Measurements from ENCODE around the gene CLDN24. TPM values are rescaled to one million over a fixed set of nuclear protein-coding genes. Genes with fewer than 3 reads are reported as not detected.
"Not testable (repeated sequence)": the region's sequence is repeated elsewhere in the genome, so short reads cannot be mapped to it uniquely, and the experiment has no call there.

CLDN24 gene
- total RNA-seq, 1 donor from 2014 or later, result not detected

DNA sequence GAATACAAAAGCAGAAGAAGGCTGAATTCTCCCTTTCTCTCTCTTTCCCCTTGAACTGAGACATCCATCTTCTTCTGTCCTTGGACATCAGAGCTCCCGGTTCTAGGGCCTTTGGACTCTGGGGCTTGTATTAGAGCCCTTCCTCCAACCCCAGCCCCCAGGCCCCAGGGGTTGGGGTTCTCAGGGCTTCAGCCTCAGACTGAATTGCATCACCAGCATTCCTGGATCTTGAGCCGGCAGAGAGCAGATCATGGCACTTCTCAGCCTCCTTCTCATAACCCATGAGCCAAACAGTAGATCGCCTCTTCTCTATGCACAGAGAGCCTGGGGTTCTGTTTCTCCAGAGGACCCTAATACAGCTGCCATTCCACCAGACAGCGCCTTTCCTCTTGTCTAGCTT is 25.3 kb upstream of the CLDN24 start:
- no peak for DNase-seq (ENCODE audit: low read depth)

DNA sequence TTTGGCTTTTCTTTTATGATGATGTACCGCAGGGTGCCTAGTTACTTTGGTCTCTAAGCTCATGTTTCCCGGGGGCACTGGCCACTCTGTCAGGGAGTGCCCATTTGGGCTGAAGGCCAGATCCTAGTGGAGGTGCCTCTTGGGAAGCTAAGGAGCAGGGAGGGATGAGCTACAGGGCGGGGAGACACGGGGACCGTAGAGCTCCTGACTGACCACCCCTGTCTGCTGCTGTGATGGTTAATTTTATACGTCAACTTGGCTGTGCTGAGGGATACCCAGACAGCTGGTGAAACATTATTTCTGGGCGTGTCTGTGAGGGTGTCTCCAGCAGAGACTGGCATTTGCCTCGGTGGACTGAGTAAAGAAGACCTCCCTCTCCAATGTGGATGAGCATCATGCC is 24.9 kb upstream of the CLDN24 start:
- no peak for DNase-seq (ENCODE audit: low read depth)

DNA sequence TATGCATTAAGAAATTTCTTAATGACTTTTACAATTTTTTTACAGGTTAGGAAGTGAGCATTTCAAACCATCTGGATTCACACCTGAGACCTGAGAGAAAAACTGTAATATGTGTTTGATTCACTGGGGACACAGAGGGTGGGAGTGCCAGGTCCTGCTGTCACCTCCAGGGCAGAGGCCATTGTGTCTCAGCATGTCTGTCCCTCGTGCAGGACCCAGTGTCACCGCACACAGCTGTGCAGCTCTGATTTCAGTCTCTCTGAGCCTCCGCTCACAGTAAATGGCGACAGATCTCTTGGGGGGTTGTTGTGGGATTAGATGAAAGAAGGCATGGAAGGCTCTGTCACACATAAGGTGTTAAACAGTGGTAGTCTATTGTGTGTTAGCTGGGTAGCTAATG is 23.0 kb upstream of the CLDN24 start:
- no peak for DNase-seq (ENCODE audit: low read depth)

DNA sequence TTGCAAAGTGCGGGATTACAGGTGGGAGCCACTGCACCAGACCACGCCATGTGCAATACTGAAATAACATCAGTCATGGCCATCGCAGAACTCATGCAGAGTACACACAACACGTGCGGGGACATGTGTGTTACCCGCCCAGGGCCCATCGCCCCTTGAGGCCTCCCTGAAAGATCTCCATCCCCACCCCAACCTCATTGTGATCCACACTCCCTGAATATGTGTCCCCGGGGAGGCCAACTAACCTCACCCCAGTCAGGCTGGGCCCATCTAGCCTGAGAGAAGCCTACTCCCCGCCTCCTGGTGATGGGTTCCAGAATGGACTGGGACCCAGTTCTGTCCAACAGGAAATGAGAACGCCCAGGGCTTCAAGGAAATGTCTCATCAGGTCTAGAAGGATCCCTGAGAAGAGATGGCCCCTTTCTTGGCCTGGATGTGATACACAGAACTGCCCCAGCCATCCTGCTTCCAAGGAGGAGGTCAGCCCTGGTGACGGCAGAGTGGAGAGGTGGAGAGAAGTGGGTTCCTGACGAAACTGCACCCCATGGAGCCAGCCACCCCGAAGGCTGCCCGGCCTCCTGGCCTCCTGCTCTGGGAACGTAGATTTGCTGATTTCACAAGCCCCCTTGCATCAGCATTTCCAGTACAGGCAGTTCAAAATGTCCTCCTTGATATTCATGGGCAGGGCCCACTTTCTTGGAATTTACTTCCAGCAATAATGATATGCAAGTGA is 22.5 kb upstream of the CLDN24 start:
- no peak for DNase-seq (ENCODE audit: low read depth)

DNA sequence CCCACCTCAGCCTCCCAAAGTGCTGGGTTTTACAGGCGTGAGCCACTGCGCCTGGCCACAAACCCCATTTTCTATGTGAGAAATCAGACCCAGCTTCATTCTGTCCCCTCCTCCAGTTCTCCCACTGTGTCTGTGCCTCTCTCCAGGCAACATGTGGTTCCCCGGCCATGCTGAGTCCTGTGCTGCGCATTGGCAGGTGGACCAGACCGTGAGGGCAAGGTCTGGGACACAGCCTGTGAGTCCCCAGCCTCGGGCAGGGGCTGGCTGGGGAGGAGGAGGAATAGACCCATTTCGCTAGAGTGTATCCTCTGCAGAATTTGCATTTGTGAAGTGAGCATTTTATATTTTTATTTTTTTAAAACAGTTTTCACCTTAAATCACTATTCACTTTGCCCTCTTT is 21.5 kb upstream of the CLDN24 start:
- no peak for DNase-seq (ENCODE audit: low read depth)

DNA sequence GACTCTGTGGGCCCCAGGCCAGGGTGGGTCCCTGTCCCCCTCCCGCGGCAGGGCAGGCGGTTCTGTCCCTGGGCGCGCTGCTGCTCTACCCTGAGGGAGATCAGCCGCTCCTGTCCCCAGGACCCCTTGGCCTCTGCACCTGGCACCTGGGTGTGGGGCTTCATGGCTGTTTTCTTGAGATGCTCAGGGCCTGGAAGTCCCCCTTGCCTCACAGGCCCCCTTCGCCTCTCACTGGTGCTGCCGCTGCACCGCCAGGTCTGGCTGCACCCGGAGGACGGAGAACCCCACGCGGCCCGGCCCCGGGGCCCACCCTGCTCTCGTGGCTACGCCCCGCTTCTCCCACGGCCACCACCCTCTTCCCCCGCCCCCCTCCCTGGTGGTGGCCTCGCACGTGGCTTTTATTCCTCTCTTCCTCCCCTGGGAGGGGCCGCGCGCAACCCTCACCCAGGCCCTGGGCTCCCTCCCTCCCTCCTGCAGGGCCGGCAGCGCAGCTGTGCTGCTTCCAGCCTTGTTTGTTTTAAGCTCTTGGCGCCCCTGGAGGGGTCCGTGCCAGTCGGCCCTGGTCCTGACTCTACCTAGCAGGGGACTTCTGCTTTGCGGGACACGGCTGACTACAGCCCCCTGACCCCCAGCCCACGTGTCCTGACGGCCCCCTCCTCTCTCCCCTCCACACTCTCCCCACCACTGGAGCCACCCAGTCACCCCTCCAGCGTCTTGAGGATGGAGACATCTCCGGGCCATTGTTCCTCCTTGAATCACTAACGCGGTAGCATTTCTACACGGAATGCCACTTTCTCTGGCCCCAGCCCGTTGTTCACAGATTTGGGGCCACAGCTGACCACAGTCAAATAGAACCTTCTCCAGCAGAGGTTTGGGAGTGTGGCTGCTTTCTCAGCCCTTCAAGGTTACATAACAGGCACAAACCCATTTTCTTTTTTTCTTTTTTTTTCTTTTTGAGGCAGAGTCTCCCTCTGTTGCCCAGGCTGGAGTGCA is 20.6 kb upstream of the CLDN24 start:
- DNase-seq (ENCODE audit: low read depth), result no peak

DNA sequence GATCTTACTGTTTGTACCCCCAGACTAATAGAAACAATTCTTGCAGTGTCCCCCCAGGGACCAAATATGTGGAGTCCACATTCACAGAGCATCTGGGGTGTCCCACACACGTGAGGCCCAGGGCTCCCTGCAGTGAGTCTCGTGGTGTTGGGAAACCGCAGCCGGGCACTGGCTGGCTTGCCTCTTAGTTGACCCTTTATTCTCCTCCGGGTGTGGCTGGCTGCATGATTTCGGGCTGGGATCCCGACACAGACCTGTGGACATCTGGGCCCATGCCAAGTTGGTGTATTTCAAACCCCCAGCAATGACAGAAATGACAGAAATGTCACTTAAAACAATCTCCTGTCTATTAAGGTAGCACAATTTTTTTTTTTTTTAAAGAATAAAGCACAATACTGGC is 15.6 kb upstream of the CLDN24 start:
- DNase-seq (ENCODE audit: low read depth), result no peak

DNA sequence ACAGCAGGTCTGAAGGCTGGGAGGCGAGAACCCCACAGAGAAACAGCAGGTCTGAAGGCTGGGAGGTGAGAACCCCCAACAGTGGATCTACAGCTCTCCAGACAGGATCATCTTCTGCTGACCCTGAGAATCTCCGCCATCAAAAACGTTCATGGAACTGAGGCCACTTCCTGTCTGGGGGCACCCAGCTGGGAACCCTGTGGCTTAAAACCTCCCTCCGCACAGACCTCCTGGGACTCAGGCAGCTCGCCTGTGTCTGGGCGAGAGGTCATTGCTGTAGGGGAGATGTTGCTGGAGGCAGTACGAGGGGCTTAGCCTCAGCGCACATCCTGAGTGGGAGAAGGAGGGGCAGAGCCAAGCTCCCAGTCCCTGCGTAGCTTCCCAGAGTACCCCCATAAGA is 15.1 kb upstream of the CLDN24 start:
- no peak for DNase-seq (ENCODE audit: low read depth)

DNA sequence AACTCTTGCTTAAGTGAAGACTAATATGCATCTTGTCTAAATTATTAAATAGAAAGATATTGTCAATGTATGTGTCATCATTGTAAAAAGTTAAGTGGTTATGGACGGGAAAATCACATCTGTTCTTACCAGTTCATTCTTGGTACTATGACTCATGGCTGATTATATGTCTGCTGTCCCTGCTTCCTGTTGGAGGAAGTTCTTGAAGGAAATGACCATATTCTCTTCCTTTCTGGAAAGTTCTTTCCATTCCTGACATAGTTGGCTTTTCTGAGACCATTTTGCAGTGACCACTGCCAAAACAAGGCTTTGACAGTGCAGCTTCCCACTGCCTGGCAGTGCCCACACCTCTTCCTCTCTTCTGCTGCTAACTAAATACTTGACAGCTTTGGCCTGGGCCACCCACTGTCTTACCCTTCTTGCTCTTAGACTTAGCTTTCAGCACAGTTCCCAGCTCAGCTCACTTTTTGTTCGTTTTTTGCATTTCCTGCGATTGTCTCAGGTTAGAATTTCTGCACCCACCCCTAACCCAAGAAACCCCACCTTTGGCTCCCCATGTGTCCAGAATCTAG is 13.2 kb upstream of the CLDN24 start:
- DNase-seq (ENCODE audit: low read depth), result peak; percentile 81

DNA sequence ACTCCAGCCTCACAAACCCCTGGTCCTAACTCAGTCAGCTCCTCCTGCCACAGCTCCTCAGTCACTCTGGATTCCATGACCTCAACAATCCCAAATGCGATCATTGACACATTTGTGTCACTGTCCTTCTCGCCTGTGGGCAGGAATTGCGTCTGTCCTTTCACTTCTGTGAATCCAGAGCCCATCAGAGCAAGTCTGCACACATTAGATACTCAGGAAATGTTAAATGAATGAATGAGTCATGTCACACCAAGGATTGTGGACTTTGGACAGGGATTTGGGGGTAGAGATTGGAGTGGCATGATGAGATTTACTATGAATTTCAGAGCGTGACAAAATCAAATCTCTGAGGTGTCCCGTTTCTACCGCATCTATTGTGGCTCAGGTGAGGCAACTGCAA is 11.8 kb upstream of the CLDN24 start:
- DNase-seq (ENCODE audit: low read depth), result no peak

DNA sequence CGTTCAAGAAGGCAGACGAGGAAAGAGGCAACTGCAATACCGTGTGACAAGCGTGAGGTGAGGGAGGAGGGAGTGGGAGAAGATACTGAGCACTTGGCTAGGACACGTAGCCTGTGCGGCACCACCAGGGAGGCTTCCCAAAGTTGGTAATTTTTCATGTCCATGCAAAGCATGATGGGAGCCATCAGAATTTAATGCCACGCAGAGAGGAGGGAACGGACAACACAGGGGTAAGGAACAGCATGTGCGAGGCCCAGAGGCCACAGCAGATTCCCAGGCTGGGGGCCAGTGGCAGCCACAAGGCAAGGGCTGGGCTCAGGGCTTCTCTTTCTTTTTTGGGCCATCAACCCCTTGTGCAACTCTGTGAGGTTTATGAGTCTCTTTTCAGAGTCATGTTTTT is 11.0 kb upstream of the CLDN24 start:
- no peak for DNase-seq (ENCODE audit: low read depth)

DNA sequence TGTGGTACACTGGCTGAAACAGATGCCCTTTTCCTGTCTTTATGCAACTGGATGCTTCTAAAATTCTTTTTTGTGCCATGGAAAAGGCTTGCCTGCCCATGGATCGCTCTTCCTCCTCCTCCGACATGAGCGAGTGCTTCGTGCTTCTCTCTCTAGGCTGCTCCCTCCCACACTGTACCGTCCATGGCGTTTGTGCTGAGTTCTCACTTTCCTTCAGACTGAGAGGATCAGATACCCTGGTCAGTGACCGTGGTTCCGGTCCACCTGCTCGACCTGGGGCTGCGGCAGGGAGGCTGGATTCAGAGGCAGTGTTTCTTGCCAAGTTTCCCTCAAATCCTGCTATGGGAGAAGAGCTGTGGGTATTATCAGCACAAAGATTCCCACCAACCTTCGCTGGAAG is 10.2 kb upstream of the CLDN24 start:
- no peak for DNase-seq (ENCODE audit: low read depth)

DNA sequence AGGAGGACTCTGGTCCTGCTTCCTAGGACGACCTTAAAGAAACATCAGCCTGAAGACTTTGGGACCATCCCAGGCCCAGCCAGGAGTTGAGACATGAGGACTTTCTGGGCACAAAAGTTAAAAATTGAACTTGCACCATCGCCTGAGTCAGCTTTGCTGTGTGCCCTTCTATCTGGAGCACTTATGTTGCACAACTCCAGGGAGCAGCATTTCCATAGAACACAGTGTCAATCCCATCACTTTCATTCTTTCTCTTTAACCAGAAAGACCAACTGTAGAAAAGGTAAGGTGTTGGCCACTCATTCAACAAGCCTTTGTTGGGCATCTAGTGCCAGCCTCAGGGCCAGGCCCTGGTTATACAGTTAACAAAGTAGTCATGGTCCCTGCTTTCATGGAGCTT is 8.6 kb upstream of the CLDN24 start:
- no peak for DNase-seq (ENCODE audit: low read depth)

DNA sequence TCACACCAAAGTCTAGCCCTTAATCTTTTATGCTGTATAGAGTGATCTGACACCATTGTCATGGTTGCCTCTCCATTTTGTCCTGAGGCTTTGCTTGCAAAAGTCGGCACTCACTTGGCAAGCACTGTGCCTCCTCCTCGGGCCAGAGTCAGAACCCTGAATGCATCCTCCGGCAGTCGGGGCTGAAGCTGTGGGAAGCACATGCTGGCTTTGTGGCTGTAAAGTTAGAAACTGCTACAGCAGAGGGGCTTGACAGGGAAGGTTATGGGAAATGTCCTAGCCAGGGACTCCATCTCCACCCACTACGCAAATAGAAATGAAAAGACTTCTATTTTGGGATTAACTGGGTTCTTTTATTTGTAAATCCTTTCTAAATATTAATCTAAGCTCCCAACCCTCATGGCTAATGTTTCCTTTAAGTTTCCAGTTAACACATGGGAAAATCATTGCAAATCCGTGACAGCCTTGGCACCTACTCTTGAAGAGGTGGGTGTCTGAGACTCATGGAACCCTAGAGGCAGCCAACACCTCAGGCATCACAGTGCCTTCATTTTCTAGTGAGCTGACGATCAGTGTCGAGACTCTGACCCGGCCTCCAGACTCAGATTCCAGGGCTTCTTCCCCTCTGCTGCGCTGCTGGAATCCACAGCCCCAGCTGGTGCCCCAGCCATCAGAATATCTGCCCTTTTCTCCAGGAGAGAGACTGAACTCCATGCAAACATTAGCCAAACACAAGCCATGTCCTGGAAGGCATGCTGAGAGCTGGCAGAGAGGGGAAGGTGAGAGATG is 7.9 kb upstream of the CLDN24 start:
- DNase-seq (ENCODE audit: low read depth), result no peak

DNA sequence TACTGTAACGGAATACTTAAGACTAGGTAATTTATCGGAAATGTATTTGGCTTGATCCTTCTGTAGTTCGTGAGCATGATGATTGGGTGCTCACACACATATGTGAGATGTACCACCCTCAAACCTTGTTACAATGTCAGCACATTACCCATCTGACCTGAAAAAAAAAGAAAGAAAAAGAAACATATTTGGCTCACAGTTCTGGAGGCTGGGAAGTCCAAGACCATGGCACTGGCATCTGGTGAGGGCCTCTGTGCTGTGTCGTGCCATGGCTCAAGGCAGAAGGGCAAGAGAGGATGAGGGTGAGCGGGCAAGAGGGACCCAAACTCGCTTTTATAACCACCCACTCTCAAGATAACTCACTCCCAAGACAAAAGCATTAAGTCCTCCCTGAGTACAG is 7.0 kb upstream of the CLDN24 start:
- DNase-seq (ENCODE audit: low read depth), result no peak

DNA sequence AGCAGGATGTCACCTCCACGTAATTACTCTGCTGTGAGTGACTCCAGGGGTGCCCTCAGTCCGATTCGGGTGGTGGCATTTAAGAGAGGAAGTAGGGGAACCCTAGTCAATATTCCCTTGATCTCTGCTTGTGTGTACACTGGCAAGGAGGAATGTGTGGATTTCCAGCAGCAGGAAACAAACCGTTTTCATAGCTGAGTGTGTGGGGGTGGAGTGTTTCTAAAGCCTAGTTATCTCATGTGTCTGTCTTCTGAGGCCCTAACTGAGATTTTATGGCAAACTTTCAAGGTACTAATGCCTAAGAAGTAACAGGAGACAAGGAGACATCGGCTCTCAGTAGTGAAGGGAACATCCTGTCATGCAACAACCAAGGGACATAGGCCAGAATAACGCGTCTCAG is 6.6 kb upstream of the CLDN24 start:
- DNase-seq (ENCODE audit: low read depth), result no peak

DNA sequence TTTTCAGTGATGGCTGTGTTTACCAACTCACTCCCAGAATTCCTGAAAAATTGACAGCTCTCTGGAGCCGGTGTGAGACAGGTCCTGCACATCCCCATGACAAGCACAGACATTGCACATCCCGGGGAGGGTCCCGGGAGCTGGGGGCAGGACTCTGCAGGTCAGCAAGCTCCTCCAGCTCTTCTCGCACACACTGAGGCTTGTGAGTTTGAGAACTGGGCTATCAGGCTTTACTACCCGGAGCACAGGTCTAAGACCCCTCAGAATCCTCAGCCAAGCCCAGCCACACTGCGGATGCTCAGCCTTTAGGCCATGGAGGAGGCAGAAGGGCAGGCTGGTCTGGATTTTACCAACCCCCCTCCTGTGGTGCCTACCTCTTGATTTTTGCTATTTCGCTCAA is 5.6 kb upstream of the CLDN24 start:
- DNase-seq (ENCODE audit: low read depth), result no peak

DNA sequence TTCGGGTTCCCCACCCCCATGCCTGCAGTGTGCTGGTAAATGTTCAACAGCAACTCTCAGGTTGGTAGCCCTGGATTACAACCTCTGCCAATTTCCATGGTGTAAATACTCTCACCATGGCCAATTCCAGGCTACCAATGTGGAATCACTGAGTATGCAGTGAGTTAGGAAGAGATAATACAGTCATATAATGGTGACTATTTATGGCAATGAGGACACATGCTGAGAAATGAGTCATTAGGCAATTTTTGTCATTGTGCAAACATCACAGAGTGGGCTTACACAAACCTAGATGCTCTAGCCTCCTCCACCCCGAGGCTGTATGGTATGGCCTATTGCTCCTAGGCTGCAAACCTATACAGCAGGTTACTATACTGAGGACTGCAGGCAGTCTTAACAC is 4.6 kb upstream of the CLDN24 start:
- DNase-seq (ENCODE audit: low read depth), result no peak

DNA sequence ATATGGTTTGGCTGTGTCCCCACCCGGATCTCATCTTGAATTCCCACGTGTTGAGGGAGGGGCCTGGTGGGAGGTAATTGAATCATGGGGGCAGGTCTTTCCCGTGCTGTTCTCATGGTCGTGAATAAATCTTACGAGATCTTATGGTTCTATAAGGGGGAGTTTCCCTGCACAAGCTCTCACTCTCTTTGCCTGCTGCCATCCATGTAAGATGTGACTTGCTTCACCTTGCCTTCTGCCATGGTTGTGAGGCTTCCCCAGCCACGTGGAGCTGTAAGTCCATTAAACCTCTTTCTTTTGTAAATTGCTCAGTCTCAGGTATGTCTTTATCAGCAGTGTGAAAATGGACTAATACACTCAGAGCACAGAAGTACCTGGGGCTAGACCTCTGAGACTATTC is 4.2 kb upstream of the CLDN24 start:
- not testable (repeated sequence) for DNase-seq (ENCODE audit: low read depth)

DNA sequence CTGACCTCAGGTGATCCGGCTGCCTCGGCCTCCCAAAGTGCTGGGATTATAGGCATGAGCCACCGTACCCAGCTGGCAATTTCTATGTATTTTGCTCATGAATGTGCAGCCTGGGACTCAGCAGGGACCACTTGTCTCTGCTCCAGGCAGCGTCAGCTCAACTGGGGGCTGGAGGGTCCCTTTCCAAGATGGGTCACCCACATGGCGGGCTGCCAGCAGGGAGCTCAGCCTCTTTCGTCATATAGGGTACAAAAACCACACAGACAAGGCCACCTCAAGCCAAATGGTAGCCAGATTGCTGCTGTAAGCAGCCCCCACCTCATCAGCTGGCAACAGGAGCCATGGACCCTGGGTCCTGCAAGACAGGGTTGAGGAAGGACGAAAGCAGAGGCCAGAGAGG is 2.4 kb upstream of the CLDN24 start:
- no peak for DNase-seq (ENCODE audit: low read depth)

DNA sequence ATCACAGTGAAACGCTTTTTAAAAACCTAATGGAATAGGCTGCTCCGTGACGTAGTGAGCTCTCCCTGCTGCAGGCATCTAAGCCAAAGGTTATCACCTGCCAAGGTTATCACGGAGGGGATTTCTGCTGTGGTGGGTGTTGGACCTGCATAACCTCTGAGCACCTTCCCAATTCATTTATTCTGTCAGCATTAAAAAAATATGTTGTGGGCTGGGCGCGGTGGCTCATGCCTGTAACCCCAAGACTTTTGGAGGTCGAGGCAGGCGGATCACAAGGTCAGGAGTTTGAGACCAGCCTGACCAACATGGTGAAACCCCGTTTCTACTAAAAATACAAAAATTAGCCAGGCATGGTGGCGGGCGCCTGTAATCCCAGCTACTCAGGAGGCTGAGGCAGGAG is 1.8 kb upstream of the CLDN24 start:
- not testable (repeated sequence) for DNase-seq (ENCODE audit: low read depth)
